Astrocyte (in vitro differentiated cells and primary cell): ENCODE data around the gene FA2H. TPM values are rescaled to one million over a fixed set of nuclear protein-coding genes. Genes with fewer than 3 reads are reported as not detected.

Experiments used
- DNase-seq: peaks from one replicate; pipeline ENCODE4 v3.0.0-alpha.2; 2010; ENCODE audit warnings: low read depth
- FAIRE-seq: peaks from 2 replicates; lab custom pipeline; 2011; peaks lifted over from hg19 to GRCh38; lab: Jason Lieb, UNC
- H2AFZ ChIP-seq: 2 replicates; pipeline ENCODE4 v1.6.0; 2012; ENCODE audit warnings: low read depth, low read length, inconsistent platforms
- H3K27ac ChIP-seq: 2 replicates; pipeline ENCODE4 v1.5.1; 2011; ENCODE audit warnings: low read depth, low read length, inconsistent platforms
- H3K27me3 ChIP-seq: 2 replicates; pipeline ENCODE4 v1.6.0; 2011; ENCODE audit warnings: low read length, inconsistent platforms; ENCODE audit not compliant: insufficient read depth
- H3K36me3 ChIP-seq: 2 replicates; pipeline ENCODE4 v1.5.1; 2011; ENCODE audit warnings: low read length, inconsistent platforms; ENCODE audit not compliant: insufficient read depth
- H3K4me1 ChIP-seq: 2 replicates; pipeline ENCODE4 v1.5.1; 2011; ENCODE audit warnings: low read length, inconsistent platforms; ENCODE audit not compliant: insufficient read depth
- H3K4me2 ChIP-seq: 2 replicates; pipeline ENCODE4 v1.6.0; 2012; ENCODE audit warnings: low read length, inconsistent platforms
- H3K4me3 ChIP-seq: 2 replicates; pipeline ENCODE4 v1.5.1; 2011; ENCODE audit warnings: low read depth, mild to moderate bottlenecking, low read length, inconsistent platforms; ENCODE audit not compliant: insufficient read depth
- H3K79me2 ChIP-seq: 2 replicates; pipeline ENCODE4 v1.6.0; 2012; ENCODE audit warnings: mild to moderate bottlenecking, low read length, inconsistent platforms; ENCODE audit not compliant: insufficient read depth
- H3K9ac ChIP-seq: 2 replicates; pipeline ENCODE4 v1.6.0; 2012; ENCODE audit warnings: mild to moderate bottlenecking, low read length, inconsistent platforms
- H3K9me3 ChIP-seq: 2 replicates; pipeline ENCODE4 v1.5.1; 2012; ENCODE audit warnings: low read depth, mild to moderate bottlenecking, low read length, inconsistent platforms; ENCODE audit not compliant: insufficient read depth
- H4K20me1 ChIP-seq: 2 replicates; pipeline ENCODE4 v1.6.0; 2012; ENCODE audit warnings: low read length, inconsistent platforms; ENCODE audit not compliant: insufficient read depth
- H3K27ac Mint-ChIP-seq: one replicate; pipeline ENCODE4 v1.8.0; 2021; ENCODE audit warnings: mild to moderate bottlenecking, mixed read lengths; ENCODE audit not compliant: unreplicated experiment
- H3K27me3 Mint-ChIP-seq: one replicate; pipeline ENCODE4 v1.8.0; 2021; ENCODE audit warnings: low read depth, mixed read lengths; ENCODE audit not compliant: unreplicated experiment
- H3K36me3 Mint-ChIP-seq: one replicate; pipeline ENCODE4 v1.8.0; 2021; ENCODE audit warnings: low read depth, mixed read lengths; ENCODE audit not compliant: unreplicated experiment
- H3K4me1 Mint-ChIP-seq: one replicate; pipeline ENCODE4 v1.8.0; 2021; ENCODE audit warnings: low read depth, mixed read lengths; ENCODE audit not compliant: unreplicated experiment
- H3K4me3 Mint-ChIP-seq: one replicate; pipeline ENCODE4 v1.8.0; 2021; ENCODE audit warnings: mild to moderate bottlenecking, moderate library complexity, mixed read lengths; ENCODE audit not compliant: unreplicated experiment
- H3K9me3 Mint-ChIP-seq: one replicate; pipeline ENCODE4 v1.8.0; 2021; ENCODE audit warnings: mild to moderate bottlenecking, mixed read lengths; ENCODE audit not compliant: unreplicated experiment
- EZH2 ChIP-seq: IDR thresholded peaks from 2 replicates; pipeline ENCODE4 v1.6.1; 2012; ENCODE audit warnings: mild to moderate bottlenecking, low read length, inconsistent platforms; ENCODE audit not compliant: insufficient read depth
- total RNA-seq: library from RNA; stranded (reverse); gene quantifications from 2 replicates; pipeline ENCODE4 v1.2.1, GENCODE V29; 2021
- TF ChIP-seq, protein P1 (sequence below): IDR thresholded peaks from 2 replicates; pipeline ENCODE4 v1.5.1; 2011; ENCODE audit warnings: low read depth, mild to moderate bottlenecking, inconsistent platforms, low read length, moderate library complexity; ENCODE audit not compliant: insufficient read depth

The FA2H gene
- total RNA-seq, 1 donor from 2014 or later: 0.14 TPM

DNA sequence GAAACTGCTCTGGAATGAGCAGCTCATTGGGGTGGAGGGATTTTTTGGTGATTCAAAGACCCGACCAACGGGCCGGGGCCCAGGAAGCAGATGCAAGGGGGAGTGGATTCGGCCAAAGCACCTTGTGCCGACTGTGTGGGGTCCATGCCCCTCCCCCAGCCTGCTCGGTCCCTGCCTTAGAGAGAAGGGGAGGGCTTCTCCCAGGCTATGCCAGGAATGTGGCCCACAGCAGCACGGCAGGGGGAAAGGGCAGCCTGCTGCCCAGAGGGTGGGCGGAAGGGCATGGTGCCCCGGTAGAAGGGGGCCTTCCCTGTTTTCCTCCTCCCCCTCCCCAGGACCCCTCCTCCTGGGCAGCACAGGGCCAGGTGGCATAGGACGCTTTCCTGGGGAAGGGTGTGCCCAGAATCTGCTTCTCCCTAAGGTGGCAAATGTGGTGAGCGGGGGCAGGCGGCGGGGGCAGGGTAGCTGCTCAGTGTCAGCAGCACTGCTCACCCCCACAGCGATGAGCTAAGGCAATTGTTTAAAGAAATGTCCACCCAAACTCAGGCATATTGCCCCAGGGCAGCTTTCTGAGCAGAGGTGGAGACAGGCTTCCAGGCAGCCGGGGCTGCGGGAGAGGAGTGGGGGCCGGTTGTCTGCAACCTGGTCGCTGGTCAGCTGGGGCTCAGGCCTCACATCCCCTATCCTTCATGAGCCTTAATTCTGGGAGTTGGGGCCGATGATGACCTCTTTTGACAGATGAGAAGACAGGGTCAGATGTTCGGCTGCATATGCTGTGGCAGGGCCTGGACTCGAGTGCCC, 40.1 kb downstream of the FA2H start:
- H3K4me1 ChIP-seq: peaks cover 12% of the 10 kb centered on the region
- TF ChIP-seq EZH2: no peak
- TF ChIP-seq, protein P1, sequence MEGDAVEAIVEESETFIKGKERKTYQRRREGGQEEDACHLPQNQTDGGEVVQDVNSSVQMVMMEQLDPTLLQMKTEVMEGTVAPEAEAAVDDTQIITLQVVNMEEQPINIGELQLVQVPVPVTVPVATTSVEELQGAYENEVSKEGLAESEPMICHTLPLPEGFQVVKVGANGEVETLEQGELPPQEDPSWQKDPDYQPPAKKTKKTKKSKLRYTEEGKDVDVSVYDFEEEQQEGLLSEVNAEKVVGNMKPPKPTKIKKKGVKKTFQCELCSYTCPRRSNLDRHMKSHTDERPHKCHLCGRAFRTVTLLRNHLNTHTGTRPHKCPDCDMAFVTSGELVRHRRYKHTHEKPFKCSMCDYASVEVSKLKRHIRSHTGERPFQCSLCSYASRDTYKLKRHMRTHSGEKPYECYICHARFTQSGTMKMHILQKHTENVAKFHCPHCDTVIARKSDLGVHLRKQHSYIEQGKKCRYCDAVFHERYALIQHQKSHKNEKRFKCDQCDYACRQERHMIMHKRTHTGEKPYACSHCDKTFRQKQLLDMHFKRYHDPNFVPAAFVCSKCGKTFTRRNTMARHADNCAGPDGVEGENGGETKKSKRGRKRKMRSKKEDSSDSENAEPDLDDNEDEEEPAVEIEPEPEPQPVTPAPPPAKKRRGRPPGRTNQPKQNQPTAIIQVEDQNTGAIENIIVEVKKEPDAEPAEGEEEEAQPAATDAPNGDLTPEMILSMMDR: no peak
- H3K4me3 ChIP-seq: no peak overlapping the region
- no peaks in the 10 kb centered on the region for H3K9me3 ChIP-seq
- H3K4me3 Mint-ChIP-seq: no peak overlapping the region
- no peaks in the 10 kb centered on the region for H3K79me2 ChIP-seq
- H3K4me2 ChIP-seq: peak overlapping the region; percentile 19
- peak overlapping the region; percentile 10 for H2AFZ ChIP-seq
- no peak overlapping the region for H3K9ac ChIP-seq
- DNase-seq: no peak
- no peaks in the 10 kb centered on the region for H3K36me3 ChIP-seq
- peaks cover 9% of the 10 kb centered on the region for H3K27me3 Mint-ChIP-seq
- no peak overlapping the region for H3K27ac ChIP-seq
- H4K20me1 ChIP-seq: no peaks in the 10 kb centered on the region
- H3K27ac Mint-ChIP-seq: no peak overlapping the region
- no peaks in the 10 kb centered on the region for H3K9me3 Mint-ChIP-seq
- no peak for FAIRE-seq
- H3K27me3 ChIP-seq: no peaks in the 10 kb centered on the region
- peaks cover 28% of the 10 kb centered on the region for H3K4me1 Mint-ChIP-seq
- H3K36me3 Mint-ChIP-seq: no peaks in the 10 kb centered on the region

DNA sequence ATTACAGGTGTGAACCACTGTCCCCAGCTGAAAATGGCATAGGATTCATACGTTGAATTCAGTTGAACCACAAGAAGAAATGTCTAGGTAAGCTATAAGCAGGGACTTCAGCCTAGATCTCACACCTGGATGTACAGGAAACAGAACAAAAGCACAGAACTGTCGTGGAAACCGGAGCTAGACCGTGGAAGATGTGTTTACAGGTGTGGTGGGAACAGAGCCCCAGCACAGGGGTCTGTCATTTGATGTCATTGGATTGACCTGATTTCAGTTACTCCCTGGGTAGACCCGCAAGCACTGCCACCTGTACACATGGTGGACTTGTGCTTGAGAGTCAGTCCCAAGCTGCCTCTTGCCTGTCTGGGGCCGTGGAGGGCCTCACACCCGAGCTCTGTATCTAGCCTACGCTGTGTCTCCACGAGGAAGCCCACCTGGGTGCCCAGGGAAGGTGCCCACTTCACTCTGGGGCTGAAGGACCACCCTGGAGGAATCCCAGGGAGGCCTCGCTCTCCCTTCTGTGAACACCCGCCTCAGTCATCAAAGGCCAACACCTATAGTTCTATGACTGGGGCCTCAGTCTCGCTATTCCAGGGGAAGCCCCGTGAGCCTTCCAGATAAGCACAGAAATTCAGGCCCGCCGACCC, 41.8 kb downstream of the FA2H start:
- Histone ChIP-seq H3K9ac (no peak overlapping the region), H3K27ac (no peak overlapping the region), H3K9me3 (no peaks in the 10 kb centered on the region), H4K20me1 (no peaks in the 10 kb centered on the region), H3K4me1 (peaks cover 6% of the 10 kb centered on the region), H3K4me2 (no peak overlapping the region), H3K27me3 (no peaks in the 10 kb centered on the region), H2AFZ (no peak overlapping the region), H3K4me3 (no peak overlapping the region), H3K79me2 (no peaks in the 10 kb centered on the region), H3K36me3 (no peaks in the 10 kb centered on the region)
- no peak for FAIRE-seq
- no peaks in the 10 kb centered on the region for H3K36me3 Mint-ChIP-seq
- H3K4me3 Mint-ChIP-seq: no peak overlapping the region
- DNase-seq: no peak
- H3K9me3 Mint-ChIP-seq: no peaks in the 10 kb centered on the region
- no peak overlapping the region for H3K27ac Mint-ChIP-seq
- peaks cover 25% of the 10 kb centered on the region for H3K4me1 Mint-ChIP-seq
- peaks cover 11% of the 10 kb centered on the region for H3K27me3 Mint-ChIP-seq
- no peak for TF ChIP-seq EZH2
- TF ChIP-seq, protein P1: no peak
